Parathyroid adenoma (tissue), 2 donors: ENCODE measurements around the gene LAMC2.

Experiments
- H2AFZ ChIP-seq: fragments of 300-600 bp; sonication (generic); one replicate; pipeline ENCODE4 v1.7.0; 2017; ENCODE audit warnings: antibody characterized with exemption, mild to moderate bottlenecking
- H3K27ac ChIP-seq: fragments of 300-600 bp; sonication (generic); one replicate; pipeline ENCODE4 v1.7.0; 2017
- H3K27me3 ChIP-seq: fragments of 300-600 bp; sonication (generic); one replicate; pipeline ENCODE4 v1.7.0; 2017; ENCODE audit warnings: low read length; ENCODE audit not compliant: control insufficient read depth, insufficient read depth
- H3K36me3 ChIP-seq: fragments of 300-600 bp; sonication (generic); one replicate; pipeline ENCODE4 v1.7.0; 2017; ENCODE audit warnings: low read length; ENCODE audit not compliant: control insufficient read depth, insufficient read depth
- H3K4me1 ChIP-seq: fragments of 300-600 bp; sonication (generic); one replicate; pipeline ENCODE4 v1.7.0; 2017; ENCODE audit warnings: control low read depth
- H3K4me2 ChIP-seq: fragments of 300-600 bp; sonication (generic); one replicate; pipeline ENCODE4 v1.7.0; 2017; ENCODE audit warnings: low read length
- H3K4me3 ChIP-seq: fragments of 300-600 bp; sonication (generic); one replicate; pipeline ENCODE4 v1.7.0; 2017; ENCODE audit warnings: low read depth, low read length
- H3K79me2 ChIP-seq: fragments of 300-600 bp; sonication (generic); one replicate; pipeline ENCODE4 v1.7.0; 2017; ENCODE audit warnings: control low read depth
- H3K9ac ChIP-seq: fragments of 300-600 bp; sonication (generic); one replicate; pipeline ENCODE4 v1.7.0; 2017; ENCODE audit warnings: mild to moderate bottlenecking
- H3K9me3 ChIP-seq: fragments of 300-600 bp; sonication (generic); one replicate; pipeline ENCODE4 v1.7.0; 2017; ENCODE audit warnings: low read length; ENCODE audit not compliant: control insufficient read depth
- TF ChIP-seq, protein P1 (sequence below): fragments of 300-600 bp; sonication (generic); IDR thresholded peaks from one replicate; pipeline ENCODE4 v1.7.0; 2017; ENCODE audit warnings: antibody characterized with exemption, mild to moderate bottlenecking
- donor health status: primary hyperparathyroidism.

Gene LAMC2

DNA sequence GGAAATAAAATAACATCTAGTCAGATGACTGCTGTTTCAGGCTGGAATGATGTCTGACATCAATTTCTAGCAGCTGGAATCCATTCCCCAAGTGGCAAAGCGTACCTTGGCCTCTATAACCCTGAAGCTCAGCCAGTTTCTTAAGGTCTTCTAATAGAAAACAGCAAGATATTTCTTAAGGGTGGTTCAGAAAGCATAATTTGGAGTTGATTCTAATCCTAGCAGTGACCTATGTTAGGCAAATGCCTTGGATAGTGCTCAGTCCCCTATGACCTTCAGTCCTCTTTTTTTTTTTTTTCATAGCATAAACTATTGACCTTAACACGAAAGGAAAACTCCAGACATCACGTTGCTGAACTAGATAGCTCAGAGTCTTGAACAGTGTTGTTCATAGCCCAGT, 56.5 kb downstream of the LAMC2 start:
- Histone ChIP-seq H3K4me3 (no peak overlapping the region), H3K9me3 (no peaks in the 10 kb centered on the region), H2AFZ (no peak overlapping the region), H3K36me3 (no peaks in the 10 kb centered on the region), H3K4me2 (no peak overlapping the region), H3K79me2 (no peaks in the 10 kb centered on the region), H3K27ac (no peak overlapping the region), H3K27me3 (no peaks in the 10 kb centered on the region), H3K4me1 (no peaks in the 10 kb centered on the region), H3K9ac (no peak overlapping the region)
- TF ChIP-seq, protein P1, sequence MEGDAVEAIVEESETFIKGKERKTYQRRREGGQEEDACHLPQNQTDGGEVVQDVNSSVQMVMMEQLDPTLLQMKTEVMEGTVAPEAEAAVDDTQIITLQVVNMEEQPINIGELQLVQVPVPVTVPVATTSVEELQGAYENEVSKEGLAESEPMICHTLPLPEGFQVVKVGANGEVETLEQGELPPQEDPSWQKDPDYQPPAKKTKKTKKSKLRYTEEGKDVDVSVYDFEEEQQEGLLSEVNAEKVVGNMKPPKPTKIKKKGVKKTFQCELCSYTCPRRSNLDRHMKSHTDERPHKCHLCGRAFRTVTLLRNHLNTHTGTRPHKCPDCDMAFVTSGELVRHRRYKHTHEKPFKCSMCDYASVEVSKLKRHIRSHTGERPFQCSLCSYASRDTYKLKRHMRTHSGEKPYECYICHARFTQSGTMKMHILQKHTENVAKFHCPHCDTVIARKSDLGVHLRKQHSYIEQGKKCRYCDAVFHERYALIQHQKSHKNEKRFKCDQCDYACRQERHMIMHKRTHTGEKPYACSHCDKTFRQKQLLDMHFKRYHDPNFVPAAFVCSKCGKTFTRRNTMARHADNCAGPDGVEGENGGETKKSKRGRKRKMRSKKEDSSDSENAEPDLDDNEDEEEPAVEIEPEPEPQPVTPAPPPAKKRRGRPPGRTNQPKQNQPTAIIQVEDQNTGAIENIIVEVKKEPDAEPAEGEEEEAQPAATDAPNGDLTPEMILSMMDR: no peak

DNA sequence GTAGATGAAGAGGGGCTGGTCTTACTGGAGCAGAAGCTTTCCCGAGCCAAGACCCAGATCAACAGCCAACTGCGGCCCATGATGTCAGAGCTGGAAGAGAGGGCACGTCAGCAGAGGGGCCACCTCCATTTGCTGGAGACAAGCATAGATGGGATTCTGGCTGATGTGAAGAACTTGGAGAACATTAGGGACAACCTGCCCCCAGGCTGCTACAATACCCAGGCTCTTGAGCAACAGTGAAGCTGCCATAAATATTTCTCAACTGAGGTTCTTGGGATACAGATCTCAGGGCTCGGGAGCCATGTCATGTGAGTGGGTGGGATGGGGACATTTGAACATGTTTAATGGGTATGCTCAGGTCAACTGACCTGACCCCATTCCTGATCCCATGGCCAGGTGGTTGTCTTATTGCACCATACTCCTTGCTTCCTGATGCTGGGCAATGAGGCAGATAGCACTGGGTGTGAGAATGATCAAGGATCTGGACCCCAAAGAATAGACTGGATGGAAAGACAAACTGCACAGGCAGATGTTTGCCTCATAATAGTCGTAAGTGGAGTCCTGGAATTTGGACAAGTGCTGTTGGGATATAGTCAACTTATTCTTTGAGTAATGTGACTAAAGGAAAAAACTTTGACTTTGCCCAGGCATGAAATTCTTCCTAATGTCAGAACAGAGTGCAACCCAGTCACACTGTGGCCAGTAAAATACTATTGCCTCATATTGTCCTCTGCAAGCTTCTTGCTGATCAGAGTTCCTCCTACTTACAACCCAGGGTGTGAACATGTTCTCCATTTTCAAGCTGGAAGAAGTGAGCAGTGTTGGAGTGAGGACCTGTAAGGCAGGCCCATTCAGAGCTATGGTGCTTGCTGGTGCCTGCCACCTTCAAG, 57.3 kb downstream of the LAMC2 start:
- Histone ChIP-seq H3K4me2 (no peak overlapping the region), H3K36me3 (no peaks in the 10 kb centered on the region), H3K79me2 (no peaks in the 10 kb centered on the region), H3K4me3 (no peak overlapping the region), H3K9me3 (no peaks in the 10 kb centered on the region), H3K27me3 (no peaks in the 10 kb centered on the region), H3K9ac (no peak overlapping the region), H3K27ac (no peak overlapping the region), H2AFZ (no peak overlapping the region), H3K4me1 (no peaks in the 10 kb centered on the region)
- TF ChIP-seq, protein P1: no peak

DNA sequence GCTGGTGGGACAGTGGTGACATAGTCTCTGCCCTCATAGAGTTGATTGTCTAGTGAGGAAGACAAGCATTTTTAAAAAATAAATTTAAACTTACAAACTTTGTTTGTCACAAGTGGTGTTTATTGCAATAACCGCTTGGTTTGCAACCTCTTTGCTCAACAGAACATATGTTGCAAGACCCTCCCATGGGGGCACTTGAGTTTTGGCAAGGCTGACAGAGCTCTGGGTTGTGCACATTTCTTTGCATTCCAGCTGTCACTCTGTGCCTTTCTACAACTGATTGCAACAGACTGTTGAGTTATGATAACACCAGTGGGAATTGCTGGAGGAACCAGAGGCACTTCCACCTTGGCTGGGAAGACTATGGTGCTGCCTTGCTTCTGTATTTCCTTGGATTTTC, 58.4 kb downstream of the LAMC2 start:
- Histone ChIP-seq H3K36me3 (no peaks in the 10 kb centered on the region), H3K27me3 (no peaks in the 10 kb centered on the region), H3K27ac (no peak overlapping the region), H2AFZ (no peak overlapping the region), H3K4me3 (no peak overlapping the region), H3K4me1 (no peaks in the 10 kb centered on the region), H3K79me2 (no peaks in the 10 kb centered on the region), H3K9me3 (no peaks in the 10 kb centered on the region), H3K9ac (no peak overlapping the region), H3K4me2 (no peak overlapping the region)
- TF ChIP-seq, protein P1: no peak

- no peak overlapping the region for H3K4me3 ChIP-seq
Observed at GRCh38 chr1:183245357-183245756, 59.3 kb downstream of the LAMC2 start.

More at GRCh38 chr1:183245357-183245756, 59.3 kb downstream of the LAMC2 start:
- Histone ChIP-seq H3K36me3 (no peaks in the 10 kb centered on the region), H2AFZ (no peak overlapping the region), H3K79me2 (no peaks in the 10 kb centered on the region), H3K4me2 (no peak overlapping the region), H3K4me1 (no peaks in the 10 kb centered on the region), H3K27ac (no peak overlapping the region), H3K27me3 (no peaks in the 10 kb centered on the region), H3K9ac (no peak overlapping the region), H3K9me3 (no peaks in the 10 kb centered on the region)
- TF ChIP-seq, protein P1: no peak
